IgD-negative memory B cell (primary cell): ENCODE data around the gene PDZD2. TPM values are rescaled to one million over a fixed set of nuclear protein-coding genes. Genes with fewer than 3 reads are reported as not detected.

Experiments
- H3K27ac Mint-ChIP-seq, 3 donors: one replicate each; pipeline ENCODE4 v1.8.0; 2020 to 2022; ENCODE audit warnings: mild to moderate bottlenecking in 3 of 3, mixed read lengths in 3 of 3, moderate library complexity in 1 of 3
- H3K27me3 Mint-ChIP-seq: one replicate; pipeline ENCODE4 v1.8.0; 2021; ENCODE audit warnings: mixed read lengths
- H3K36me3 Mint-ChIP-seq: one replicate; pipeline ENCODE4 v1.8.0; 2020; ENCODE audit warnings: mild to moderate bottlenecking, mixed read lengths
- H3K4me1 Mint-ChIP-seq, 3 donors: one replicate each; pipeline ENCODE4 v1.8.0; 2020 to 2022; ENCODE audit warnings: mixed read lengths in 3 of 3, mild to moderate bottlenecking in 1 of 3
- H3K4me3 Mint-ChIP-seq, 4 donors: one replicate each; pipeline ENCODE4 v1.8.0; 2020 to 2022; ENCODE audit warnings: mild to moderate bottlenecking in 4 of 4, mixed read lengths in 4 of 4, moderate library complexity in 3 of 4
- H3K9me3 Mint-ChIP-seq, 3 donors: one replicate each; pipeline ENCODE4 v1.8.0; 2020 to 2021; ENCODE audit warnings: mixed read lengths in 3 of 3, mild to moderate bottlenecking in 1 of 3
- polyA plus RNA-seq: library from polyadenylated mRNA; unstranded; fragments of 300-500 nt; fragmentation: Illumina TruSeq; gene quantifications from one replicate; pipeline ENCODE4 v1.2.3, GENCODE V29; 2021

The PDZD2 gene
- polyA plus RNA-seq, 1 donor from 2014 or later: 0.16 TPM

- Mint-ChIP-seq H3K4me3 (no peak overlapping the region), H3K9me3 (peaks cover 0 to 3% (median 0%) of the 10 kb centered on the region in 3 donors), H3K27ac (no peak overlapping the region), H3K36me3 (peaks cover 1% of the 10 kb centered on the region), H3K4me1 (no peaks in the 10 kb centered on the region), H3K27me3 (no peaks in the 10 kb centered on the region)
Measured at GRCh38 chr5:32047056-32047455, 408.1 kb downstream of the PDZD2 start.

GRCh38 chr5:32051796-32052195 lies 412.9 kb downstream of the PDZD2 start:
- Mint-ChIP-seq H3K36me3 (peaks cover 1% of the 10 kb centered on the region), H3K9me3 (peaks cover 0 to 3% (median 0%) of the 10 kb centered on the region in 3 donors), H3K27me3 (no peaks in the 10 kb centered on the region), H3K27ac (no peak overlapping the region), H3K4me3 (no peak overlapping the region), H3K4me1 (no peaks in the 10 kb centered on the region)

GRCh38 chr5:32055891-32056866 lies 417.2 kb downstream of the PDZD2 start:
- H3K4me3 Mint-ChIP-seq: no peak overlapping the region
- no peaks in the 10 kb centered on the region for H3K4me1 Mint-ChIP-seq
- H3K27me3 Mint-ChIP-seq: peaks cover 8% of the 10 kb centered on the region
- peaks cover 0 to 3% (median 0%) of the 10 kb centered on the region in 3 donors for H3K9me3 Mint-ChIP-seq
- H3K36me3 Mint-ChIP-seq: peaks cover 2% of the 10 kb centered on the region
- no peak overlapping the region for H3K27ac Mint-ChIP-seq

- Mint-ChIP-seq H3K27me3 (peaks cover 8% of the 10 kb centered on the region), H3K36me3 (peaks cover 3% of the 10 kb centered on the region), H3K27ac (no peak overlapping the region), H3K9me3 (no peaks in the 10 kb centered on the region), H3K4me3 (peak overlapping the region in 2 of 4 donors; percentile 17 to 38), H3K4me1 (no peaks in the 10 kb centered on the region)
Measured at GRCh38 chr5:32057187-32058096, 418.5 kb downstream of the PDZD2 start.

- H3K4me3 Mint-ChIP-seq: no peak overlapping the region
Measured at GRCh38 chr5:32058101-32058500, 419.2 kb downstream of the PDZD2 start.

GRCh38 chr5:32058997-32059396 lies 420.1 kb downstream of the PDZD2 start:
- Mint-ChIP-seq H3K4me3 (no peak overlapping the region), H3K9me3 (no peaks in the 10 kb centered on the region), H3K27ac (no peak overlapping the region), H3K4me1 (no peaks in the 10 kb centered on the region), H3K36me3 (peaks cover 2% of the 10 kb centered on the region), H3K27me3 (peaks cover 8% of the 10 kb centered on the region)

More at GRCh38 chr5:32058101-32058500, 419.2 kb downstream of the PDZD2 start:
- Mint-ChIP-seq H3K27me3 (peaks cover 8% of the 10 kb centered on the region), H3K4me1 (no peaks in the 10 kb centered on the region), H3K9me3 (no peaks in the 10 kb centered on the region), H3K36me3 (peaks cover 3% of the 10 kb centered on the region), H3K27ac (no peak overlapping the region)

- Mint-ChIP-seq H3K27me3 (peaks cover 8% of the 10 kb centered on the region), H3K27ac (no peak overlapping the region), H3K36me3 (peaks cover 1% of the 10 kb centered on the region), H3K9me3 (no peaks in the 10 kb centered on the region), H3K4me1 (no peaks in the 10 kb centered on the region), H3K4me3 (no peak overlapping the region)
Measured at GRCh38 chr5:32059761-32060530, 421.0 kb downstream of the PDZD2 start.

GRCh38 chr5:32061236-32061635 lies 422.3 kb downstream of the PDZD2 start:
- H3K9me3 Mint-ChIP-seq: no peaks in the 10 kb centered on the region
- H3K36me3 Mint-ChIP-seq: peaks cover 1% of the 10 kb centered on the region
- H3K27ac Mint-ChIP-seq: no peak overlapping the region
- H3K4me1 Mint-ChIP-seq: no peaks in the 10 kb centered on the region
- H3K4me3 Mint-ChIP-seq: no peak overlapping the region
- H3K27me3 Mint-ChIP-seq: peaks cover 8% of the 10 kb centered on the region

GRCh38 chr5:32066448-32066847 lies 427.5 kb downstream of the PDZD2 start:
- no peak overlapping the region for H3K4me3 Mint-ChIP-seq
- H3K36me3 Mint-ChIP-seq: no peaks in the 10 kb centered on the region

GRCh38 chr5:32067774-32068470 lies 429.0 kb downstream of the PDZD2 start:
- no peaks in the 10 kb centered on the region for H3K4me1 Mint-ChIP-seq
- no peaks in the 10 kb centered on the region for H3K9me3 Mint-ChIP-seq
- H3K27me3 Mint-ChIP-seq: peaks cover 3% of the 10 kb centered on the region
- no peak overlapping the region for H3K27ac Mint-ChIP-seq
- no peaks in the 10 kb centered on the region for H3K36me3 Mint-ChIP-seq
- no peak overlapping the region for H3K4me3 Mint-ChIP-seq

More at GRCh38 chr5:32066448-32066847, 427.5 kb downstream of the PDZD2 start:
- peaks cover 3% of the 10 kb centered on the region for H3K27me3 Mint-ChIP-seq
- no peaks in the 10 kb centered on the region for H3K9me3 Mint-ChIP-seq
- H3K4me1 Mint-ChIP-seq: no peaks in the 10 kb centered on the region
- H3K27ac Mint-ChIP-seq: no peak overlapping the region

GRCh38 chr5:32068561-32068960 lies 429.6 kb downstream of the PDZD2 start:
- H3K4me1 Mint-ChIP-seq: no peaks in the 10 kb centered on the region
- peaks cover 3% of the 10 kb centered on the region for H3K27me3 Mint-ChIP-seq
- H3K4me3 Mint-ChIP-seq: no peak overlapping the region
- H3K9me3 Mint-ChIP-seq: no peaks in the 10 kb centered on the region
- no peak overlapping the region for H3K27ac Mint-ChIP-seq
- no peaks in the 10 kb centered on the region for H3K36me3 Mint-ChIP-seq

- no peak overlapping the region for H3K4me3 Mint-ChIP-seq
- peaks cover 3% of the 10 kb centered on the region for H3K27me3 Mint-ChIP-seq
- H3K36me3 Mint-ChIP-seq: no peaks in the 10 kb centered on the region
- H3K4me1 Mint-ChIP-seq: no peaks in the 10 kb centered on the region
- no peaks in the 10 kb centered on the region for H3K9me3 Mint-ChIP-seq
- H3K27ac Mint-ChIP-seq: no peak overlapping the region
Measured at GRCh38 chr5:32069396-32069795, 430.5 kb downstream of the PDZD2 start.

GRCh38 chr5:32071351-32071944 lies 432.5 kb downstream of the PDZD2 start:
- Mint-ChIP-seq H3K27me3 (peaks cover under 1% of the 10 kb centered on the region), H3K4me3 (no peak overlapping the region), H3K27ac (peak overlapping the region in 1 of 3 donors; percentile 35), H3K4me1 (no peaks in the 10 kb centered on the region), H3K9me3 (no peaks in the 10 kb centered on the region), H3K36me3 (no peaks in the 10 kb centered on the region)

- Mint-ChIP-seq H3K4me1 (no peaks in the 10 kb centered on the region), H3K4me3 (no peak overlapping the region), H3K9me3 (no peaks in the 10 kb centered on the region), H3K36me3 (no peaks in the 10 kb centered on the region), H3K27ac (no peak overlapping the region), H3K27me3 (no peaks in the 10 kb centered on the region)
Measured at GRCh38 chr5:32072054-32072453, 433.1 kb downstream of the PDZD2 start.
